AG04450 (cell line): ENCODE data around the gene IRAK4. TPM values are rescaled to one million over a fixed set of nuclear protein-coding genes. Genes with fewer than 3 reads are reported as not detected.
A peak's percentile ranks its signal among the peaks of the same experiment; 100 is the strongest.

Experiments
- CTCF ChIA-PET: fragments of 300-600, 350-600 bp; formaldehyde crosslinking; extraction: SDS; loops from one replicate; lab custom pipeline; 2022; ENCODE audit warnings: antibody characterized with exemption, inconsistent platforms; lab: Charles Lee
- POLR2A ChIA-PET: fragments of 350-600 bp; formaldehyde crosslinking; extraction: SDS; loops from one replicate; lab custom pipeline; 2021; ENCODE audit warnings: antibody characterized with exemption, inconsistent platforms; lab: Yijun Ruan, JAX
- DNase-seq: peaks from one replicate; pipeline ENCODE4 v3.0.0-alpha.2; 2011; ENCODE audit warnings: low read depth, low spot score
- H3K27ac ChIP-seq: one replicate; pipeline ENCODE4 v1.5.1; 2012; ENCODE audit warnings: low read depth, low read length, control low read depth
- H3K27me3 ChIP-seq: one replicate; pipeline ENCODE4 v1.6.0; 2012; ENCODE audit warnings: low read length; ENCODE audit not compliant: control insufficient read depth, insufficient read depth
- H3K4me3 ChIP-seq: 2 replicates; pipeline ENCODE4 v1.5.1; 2011; ENCODE audit warnings: mild to moderate bottlenecking, low read depth, low read length, control low read depth
- H3K9me3 ChIP-seq: 2 replicates; pipeline ENCODE4 v1.5.1; 2012; ENCODE audit warnings: low read length; ENCODE audit not compliant: control insufficient read depth, insufficient read depth
- CTCF ChIP-seq: IDR thresholded peaks from 2 replicates; pipeline ENCODE4 v1.5.1; 2011; ENCODE audit warnings: low read depth, low read length, control low read depth, inconsistent platforms
- polyA plus RNA-seq: library from polyadenylated mRNA; depleted of rRNA; stranded (reverse); fragments of >200 nt; gene quantifications from 2 replicates; pipeline ENCODE4 v1.2.3, GENCODE V29; 2011

Gene IRAK4
- polyA plus RNA-seq, 1 experiment: 29.4 TPM

- Histone ChIP-seq H3K27me3 (no peaks in the 10 kb centered on the region), H3K9me3 (no peaks in the 10 kb centered on the region), H3K27ac (no peak overlapping the region), H3K4me3 (no peak overlapping the region)
- TF ChIP-seq CTCF: no peak
- DNase-seq: no peak
- POLR2A ChIA-PET: no interaction called here
- CTCF ChIA-PET: no interaction called here
Observed at GRCh38 chr12:43754015-43754414, 4.7 kb upstream of the IRAK4 start.

DNA sequence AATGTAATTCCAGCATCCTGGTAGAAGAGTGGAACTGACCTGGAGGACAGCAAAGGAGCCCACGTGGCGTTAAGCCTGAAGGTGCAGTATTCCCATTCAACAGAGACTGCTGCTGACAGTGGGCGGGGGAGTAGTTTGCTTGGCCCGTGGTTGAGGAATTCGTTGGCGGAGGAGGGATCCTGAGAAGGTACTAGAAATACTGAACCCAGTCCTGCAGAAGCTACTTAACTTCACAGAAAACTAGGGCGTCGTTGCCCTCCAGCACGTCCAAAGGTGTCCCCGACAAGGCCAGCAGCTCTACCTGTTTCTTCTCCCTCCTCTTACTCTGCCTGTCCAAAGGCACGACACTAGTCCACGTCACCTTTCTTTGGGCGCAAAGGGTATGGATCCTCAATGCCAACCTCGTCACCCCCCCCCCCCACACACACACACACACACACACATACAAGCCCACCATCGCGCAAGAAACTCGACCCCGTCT is 464 bp upstream of the IRAK4 start:
- ChIA-PET POLR2A (interaction anchor here (0.7 to 1.2 kb wide), 2 partner anchors 16 to 47 kb away, joined by 3 to 7 read pairs; no protein-coding TSS in a partner anchor), CTCF (interaction anchor here (0.6 to 2.4 kb wide), 7 partner anchors 10 to 1536 kb away, joined by 3 to 16 read pairs (median 4); no protein-coding TSS in a partner anchor)
- Histone ChIP-seq H3K27me3 (no peaks in the 10 kb centered on the region), H3K9me3 (no peaks in the 10 kb centered on the region), H3K27ac (peak overlapping the region; percentile 33), H3K4me3 (peak overlapping the region; percentile 88)
- TF ChIP-seq CTCF: no peak
- DNase-seq: no peak

- Histone ChIP-seq H3K4me3 (peak overlapping the region; percentile 18), H3K27ac (no peak overlapping the region), H3K9me3 (no peaks in the 10 kb centered on the region), H3K27me3 (no peaks in the 10 kb centered on the region)
- DNase-seq: no peak
- no peak for TF ChIP-seq CTCF
- CTCF ChIA-PET: interaction anchor here (1.9 to 2.4 kb wide), 2 partner anchors 18 to 122 kb away, joined by 11 to 16 read pairs; no protein-coding TSS in a partner anchor
- POLR2A ChIA-PET: no interaction called here
Observed at GRCh38 chr12:43760396-43760795, 1.6 kb downstream of the IRAK4 start.

DNA sequence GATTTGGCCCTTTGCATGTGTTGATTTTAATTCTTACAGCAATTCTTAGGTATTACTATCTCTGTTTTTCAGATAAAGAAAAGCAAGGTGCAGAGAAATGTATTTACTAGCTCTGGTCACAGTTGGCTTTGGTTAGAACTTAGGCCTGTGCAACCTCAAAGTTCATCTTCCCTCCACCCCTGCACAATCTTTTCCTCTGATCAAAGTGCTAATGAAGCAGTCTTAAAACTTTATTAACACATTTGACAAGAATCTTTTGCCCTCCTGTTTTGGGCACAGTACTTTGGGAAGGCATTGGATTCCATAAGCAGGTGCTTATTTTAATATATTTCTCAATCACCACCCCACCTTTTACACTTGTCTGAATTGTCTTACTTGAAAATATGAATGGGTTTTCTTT is 2.7 kb downstream of the IRAK4 start:
- no peak for TF ChIP-seq CTCF
- CTCF ChIA-PET: interaction anchor here (0.7 to 0.8 kb wide), 2 partner anchors 14 to 123 kb away, joined by 4 read pairs; no protein-coding TSS in a partner anchor
- Histone ChIP-seq H3K27ac (no peak overlapping the region), H3K27me3 (no peaks in the 10 kb centered on the region), H3K4me3 (no peak overlapping the region), H3K9me3 (no peaks in the 10 kb centered on the region)
- DNase-seq: no peak
- POLR2A ChIA-PET: no interaction called here

GRCh38 chr12:43762596-43762995 is 3.8 kb downstream of the IRAK4 start:
- Histone ChIP-seq H3K27me3 (no peaks in the 10 kb centered on the region), H3K9me3 (no peaks in the 10 kb centered on the region), H3K4me3 (no peak overlapping the region), H3K27ac (no peak overlapping the region)
- CTCF ChIA-PET: interaction anchor here (1.4 kb wide), 1 partner anchor 119 kb away, joined by 3 read pairs; no protein-coding TSS in a partner anchor
- TF ChIP-seq CTCF: no peak
- DNase-seq: no peak
- POLR2A ChIA-PET: no interaction called here
